GM19328 (cell line): ENCODE results near the gene KCNAB2.

Experiments
- ATAC-seq: cut with Tn5 transposase; IDR thresholded peaks from one replicate; pipeline ENCODE4 v1.9.1; 2021; ENCODE audit warnings: mild to moderate bottlenecking, moderate library complexity; ENCODE audit not compliant: unreplicated experiment

Gene KCNAB2

GRCh38 chr1:6077506-6077905 lies 31.8 kb downstream of the KCNAB2 start:
- ATAC-seq: no peak

GRCh38 chr1:6077919-6078318 lies 32.2 kb downstream of the KCNAB2 start:
- no peak for ATAC-seq

GRCh38 chr1:6080469-6080868 lies 34.8 kb downstream of the KCNAB2 start:
- no peak for ATAC-seq

- ATAC-seq: no peak
Measured at GRCh38 chr1:6081901-6082300, 36.2 kb downstream of the KCNAB2 start.

- no peak for ATAC-seq
Measured at GRCh38 chr1:6082430-6082971, 36.8 kb downstream of the KCNAB2 start.

GRCh38 chr1:6083385-6083784 lies 37.7 kb downstream of the KCNAB2 start:
- ATAC-seq: no peak

- ATAC-seq: no peak
Measured at GRCh38 chr1:6083801-6084446, 38.2 kb downstream of the KCNAB2 start.

- no peak for ATAC-seq
Measured at GRCh38 chr1:6084781-6085495, 39.2 kb downstream of the KCNAB2 start.

GRCh38 chr1:6085666-6086065 lies 40.0 kb downstream of the KCNAB2 start:
- ATAC-seq: no peak

GRCh38 chr1:6086358-6086757 lies 40.7 kb downstream of the KCNAB2 start:
- ATAC-seq: no peak

- ATAC-seq: no peak
Measured at GRCh38 chr1:6086762-6087376, 41.2 kb downstream of the KCNAB2 start.

- no peak for ATAC-seq
Measured at GRCh38 chr1:6087377-6087772, 41.7 kb downstream of the KCNAB2 start.

GRCh38 chr1:6087958-6088357 lies 42.3 kb downstream of the KCNAB2 start:
- ATAC-seq: no peak

- no peak for ATAC-seq
Measured at GRCh38 chr1:6088956-6089355, 43.3 kb downstream of the KCNAB2 start.

- no peak for ATAC-seq
Measured at GRCh38 chr1:6090288-6090687, 44.6 kb downstream of the KCNAB2 start.

- ATAC-seq: no peak
Measured at GRCh38 chr1:6090996-6091822, 45.5 kb downstream of the KCNAB2 start.

GRCh38 chr1:6091823-6092109 lies 46.1 kb downstream of the KCNAB2 start:
- no peak for ATAC-seq

GRCh38 chr1:6092211-6092610 lies 46.5 kb downstream of the KCNAB2 start:
- no peak for ATAC-seq

- no peak for ATAC-seq
Measured at GRCh38 chr1:6093071-6093470, 47.4 kb downstream of the KCNAB2 start.

GRCh38 chr1:6093611-6094010 lies 47.9 kb downstream of the KCNAB2 start:
- ATAC-seq: no peak

GRCh38 chr1:6094246-6094645 lies 48.6 kb downstream of the KCNAB2 start:
- no peak for ATAC-seq
